G401.6 (cell line): ENCODE data around the gene SLC26A11.
"Not testable (repeated sequence)": the region's sequence is repeated elsewhere in the genome, so short reads cannot be mapped to it uniquely, and the experiment has no call there.

ENCODE experiments used
- FAIRE-seq: peaks from 2 replicates; lab custom pipeline; 2012; peaks lifted over from hg19 to GRCh38; lab: Jason Lieb, UNC

Gene SLC26A11

DNA sequence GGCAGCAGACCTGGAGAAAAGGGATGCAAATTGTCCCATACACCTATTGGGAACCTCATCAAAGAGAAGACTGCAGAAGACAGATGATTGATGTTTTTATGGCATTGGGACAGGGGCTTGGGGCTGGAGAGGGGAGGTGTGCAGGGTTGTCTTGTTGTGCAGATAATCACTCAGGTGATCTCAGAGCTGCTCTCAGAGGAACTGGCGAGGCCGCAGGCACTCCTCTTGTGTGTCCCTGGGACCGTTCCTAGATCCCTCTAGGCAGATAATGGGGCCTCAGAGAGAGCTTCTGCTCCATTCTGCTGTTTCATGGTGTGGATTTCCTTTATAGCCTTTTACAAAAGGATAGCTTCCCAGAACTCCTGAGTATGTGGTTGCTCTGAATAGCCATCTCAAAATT, 42.1 kb downstream of the SLC26A11 start:
- no peak for FAIRE-seq

GRCh38 chr17:80262775-80263244, 42.6 kb downstream of the SLC26A11 start:
- no peak for FAIRE-seq

DNA sequence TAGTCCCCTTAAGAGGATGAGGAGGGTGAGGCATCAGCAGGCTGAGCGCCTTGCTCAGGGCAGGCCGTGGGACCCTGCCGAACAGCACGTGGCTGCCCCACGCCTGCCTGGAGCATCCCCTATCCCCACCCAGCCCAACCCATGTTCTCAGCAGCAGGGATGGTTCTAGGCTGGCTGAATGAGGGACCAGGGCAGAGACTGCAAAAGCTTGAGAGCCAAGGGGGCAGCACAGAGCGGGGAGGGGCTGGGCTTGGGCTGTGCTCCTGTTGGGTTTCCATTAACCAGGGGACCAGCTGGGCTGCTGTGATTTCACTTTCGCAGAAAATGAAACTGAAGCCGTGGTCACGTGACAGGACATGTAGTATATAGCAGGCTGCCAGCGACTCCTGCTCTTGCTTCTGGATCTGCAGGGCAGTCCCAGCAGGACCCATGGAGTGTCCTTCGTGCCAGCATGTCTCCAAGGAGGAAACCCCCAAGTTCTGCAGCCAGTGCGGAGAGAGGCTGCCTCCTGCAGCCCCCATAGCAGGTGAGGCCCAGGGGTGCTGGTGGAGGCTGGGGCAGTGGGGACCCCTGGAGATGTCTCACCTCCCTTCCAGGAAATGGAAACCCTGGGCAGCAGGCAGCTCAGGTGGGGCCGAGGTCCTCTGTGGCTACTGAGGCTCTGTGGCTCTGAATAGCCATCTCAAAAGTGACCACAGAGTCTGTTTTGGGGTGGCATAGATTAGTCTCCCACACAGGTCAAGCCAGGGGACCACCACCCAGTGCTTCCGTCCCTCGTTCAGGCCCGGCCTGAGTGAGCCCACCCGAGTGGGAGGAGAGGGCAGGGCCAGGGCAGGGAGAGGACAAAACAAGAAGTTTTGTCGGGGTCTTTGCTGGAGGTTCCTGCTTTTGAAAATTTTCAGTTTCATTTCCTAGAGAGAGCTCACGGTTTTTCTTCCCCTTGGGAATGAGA, 43.3 kb downstream of the SLC26A11 start:
- FAIRE-seq: no peak

GRCh38 chr17:80264205-80265075, 44.2 kb downstream of the SLC26A11 start:
- FAIRE-seq: no peak

- FAIRE-seq: no peak
These were observed 45.2 kb downstream of the SLC26A11 start for GRCh38 chr17:80265205-80266068.

DNA sequence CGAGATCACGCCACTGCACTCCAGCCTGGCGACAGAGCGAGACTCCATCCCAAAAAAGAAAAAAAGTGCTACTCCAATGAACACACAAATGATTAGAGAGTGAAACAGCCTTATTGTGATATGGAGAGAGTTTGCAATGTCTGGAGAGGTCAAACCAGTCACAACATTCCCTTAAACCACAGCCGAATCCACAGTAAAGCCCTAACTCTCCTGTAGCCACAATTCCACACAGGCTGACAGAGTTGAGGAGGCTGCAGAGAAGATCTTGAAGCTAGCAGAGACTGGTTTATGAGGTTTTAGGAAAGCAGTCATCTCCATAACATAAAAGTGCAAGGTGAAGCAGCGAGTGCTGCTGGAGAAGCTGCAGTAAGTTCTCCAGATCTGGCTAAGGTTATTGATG, 47.2 kb downstream of the SLC26A11 start:
- no peak for FAIRE-seq

- no peak for FAIRE-seq
These were observed 48.2 kb downstream of the SLC26A11 start for GRCh38 chr17:80268427-80268826.

DNA sequence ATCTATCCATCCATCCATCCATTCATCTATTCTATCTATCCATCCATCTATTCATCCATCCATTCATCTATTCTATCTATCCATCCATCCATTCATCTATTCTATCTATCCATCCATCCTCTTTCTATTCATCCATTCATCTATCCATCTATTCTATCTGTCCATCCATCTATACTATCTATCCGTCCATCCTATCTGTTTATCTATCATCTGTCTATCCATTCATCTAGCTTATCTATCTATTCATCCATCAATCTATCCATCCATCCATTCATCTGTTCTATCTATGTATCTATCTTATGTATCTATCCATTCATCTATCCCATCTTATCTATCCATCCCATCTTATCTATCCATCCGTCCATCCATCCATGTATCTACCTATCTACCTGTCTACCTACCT, 49.2 kb downstream of the SLC26A11 start:
- FAIRE-seq: no peak

DNA sequence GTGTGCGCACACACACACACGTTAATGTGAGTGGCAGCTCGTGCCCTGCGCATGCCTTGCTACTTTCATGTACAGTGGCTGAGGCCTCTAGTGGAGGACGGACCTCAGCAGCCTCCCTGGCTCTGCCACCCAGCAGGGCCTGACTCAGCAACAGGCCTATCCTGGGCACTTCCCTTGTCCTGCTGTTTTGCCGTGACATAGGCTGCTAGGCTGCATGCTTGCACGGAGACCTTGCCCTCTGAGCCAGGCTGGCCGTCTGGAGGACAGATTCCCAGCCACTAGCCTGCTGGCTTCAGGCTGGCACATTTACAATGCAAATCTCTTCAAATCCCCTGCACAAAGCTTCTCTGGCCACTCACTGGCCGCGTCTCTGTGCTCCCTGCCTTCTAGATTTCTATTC, 49.9 kb downstream of the SLC26A11 start:
- FAIRE-seq: no peak

GRCh38 chr17:80270836-80271235, 50.6 kb downstream of the SLC26A11 start:
- FAIRE-seq: no peak

DNA sequence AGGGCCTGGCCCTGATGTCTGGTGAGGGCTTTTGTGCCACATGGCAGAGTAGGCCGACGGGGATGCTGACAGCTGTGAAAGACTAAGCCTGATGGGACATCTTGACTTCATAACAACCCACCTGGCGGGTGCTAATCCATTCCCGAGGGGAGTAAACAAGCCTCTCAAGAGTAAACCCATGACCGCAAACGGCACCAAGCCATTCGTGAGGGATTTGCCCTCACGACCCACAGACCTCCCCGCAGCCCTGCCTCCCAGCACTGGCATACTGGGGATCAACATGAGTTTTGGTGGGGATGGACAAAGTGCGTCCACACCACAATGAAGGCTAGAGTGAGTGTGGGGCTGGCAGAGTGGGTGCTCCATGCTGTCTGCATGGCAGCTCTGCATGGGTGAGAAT, 52.1 kb downstream of the SLC26A11 start:
- no peak for FAIRE-seq

DNA sequence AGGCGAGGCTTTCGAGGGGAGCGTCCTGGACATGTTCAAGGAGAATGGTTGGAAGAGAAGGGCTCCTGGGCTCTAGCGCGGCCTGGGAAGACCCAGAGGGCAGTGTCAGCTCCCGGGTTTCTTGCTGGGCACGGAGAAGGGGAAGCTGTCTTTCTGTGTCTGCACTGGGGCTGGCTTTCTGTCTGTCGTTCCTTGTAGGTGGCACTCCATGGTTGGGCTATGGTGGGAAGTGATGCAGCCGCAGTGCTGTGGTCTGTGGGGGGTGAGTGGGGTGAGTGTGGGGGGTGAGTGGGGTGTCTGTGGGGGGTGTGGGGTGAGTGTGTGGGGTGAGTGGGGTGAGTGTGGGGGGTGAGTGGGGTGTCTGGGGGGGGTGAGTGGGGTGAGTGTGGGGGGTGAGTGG, 54.1 kb downstream of the SLC26A11 start:
- no peak for FAIRE-seq

- no peak for FAIRE-seq
These were observed 54.7 kb downstream of the SLC26A11 start for GRCh38 chr17:80274871-80275449.

DNA sequence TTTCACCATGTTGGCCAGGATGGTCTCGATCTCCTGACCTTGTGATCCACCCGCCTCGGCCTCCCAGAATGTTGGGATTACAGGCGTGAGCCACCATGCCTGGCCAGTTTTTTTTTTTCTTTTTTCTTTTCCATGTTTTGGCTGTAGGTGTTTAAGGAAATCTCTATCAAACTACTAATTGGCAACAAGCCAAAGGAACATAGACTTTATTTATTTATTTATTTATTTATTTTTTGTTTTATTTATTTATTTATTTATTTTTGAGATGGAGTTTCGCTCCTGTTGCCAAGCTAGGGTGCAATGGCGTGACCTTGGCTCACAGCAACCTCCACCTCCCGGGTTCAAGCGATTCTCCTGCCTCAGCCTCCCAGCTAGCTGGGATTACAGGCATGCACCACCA, 55.6 kb downstream of the SLC26A11 start:
- not testable (repeated sequence) for FAIRE-seq

- FAIRE-seq: no peak
These were observed 57.8 kb downstream of the SLC26A11 start for GRCh38 chr17:80277751-80278671.

DNA sequence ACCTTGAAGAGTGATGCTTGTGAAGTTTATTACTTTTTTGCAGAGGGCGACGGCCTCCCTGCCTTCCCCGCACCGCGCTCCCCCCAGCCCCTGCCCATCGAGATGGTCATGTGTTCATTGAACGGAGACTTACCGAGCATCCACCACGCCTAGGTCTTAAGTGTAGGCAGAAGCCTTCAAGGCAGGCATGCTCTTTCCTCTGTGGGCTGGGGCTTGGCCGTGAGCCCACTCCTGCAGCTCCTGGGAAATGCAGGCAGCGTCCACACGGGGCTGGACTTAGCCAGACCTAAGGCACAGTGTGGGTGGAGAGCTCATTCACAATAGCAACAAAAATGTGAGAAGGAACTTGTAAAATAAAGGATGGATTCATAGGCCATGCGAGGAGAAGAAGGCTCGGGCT, 59.7 kb downstream of the SLC26A11 start:
- FAIRE-seq: no peak

- no peak for FAIRE-seq
These were observed 61.3 kb downstream of the SLC26A11 start for GRCh38 chr17:80281516-80281915.

GRCh38 chr17:80283116-80283852, 63.1 kb downstream of the SLC26A11 start:
- FAIRE-seq: no peak

- FAIRE-seq: no peak
These were observed 64.4 kb downstream of the SLC26A11 start for GRCh38 chr17:80284631-80285030.
